Gastrocnemius medialis (tissue), 4 donors: Measurements from ENCODE around the gene CDC73.

ENCODE experiments used
- POLR2A ChIP-seq, 2 donors: fragments of 450-650 bp; IDR thresholded peaks; one replicate each; pipeline ENCODE4 v1.6.1; 2017; ENCODE audit warnings: antibody characterized with exemption in 2 of 2, mild to moderate bottlenecking in 2 of 2, moderate library complexity in 2 of 2
- TF ChIP-seq, protein P1 (sequence below), 5 experiments: fragments of 450-650 bp in 3 of 5; fragments of 200-600 bp in 2 of 5; sonication (generic) in 2 of 5; IDR thresholded peaks in 4 of 5; conservative IDR thresholded peaks in 1 of 5; 1 replicate in 4 of 5; 2 replicates in 1 of 5; pipeline ENCODE4 v1.5.1; 2016 to 2019; ENCODE audit warnings: antibody characterized with exemption in 5 of 5, mild to moderate bottlenecking in 3 of 5, moderate library complexity in 3 of 5

DNA sequence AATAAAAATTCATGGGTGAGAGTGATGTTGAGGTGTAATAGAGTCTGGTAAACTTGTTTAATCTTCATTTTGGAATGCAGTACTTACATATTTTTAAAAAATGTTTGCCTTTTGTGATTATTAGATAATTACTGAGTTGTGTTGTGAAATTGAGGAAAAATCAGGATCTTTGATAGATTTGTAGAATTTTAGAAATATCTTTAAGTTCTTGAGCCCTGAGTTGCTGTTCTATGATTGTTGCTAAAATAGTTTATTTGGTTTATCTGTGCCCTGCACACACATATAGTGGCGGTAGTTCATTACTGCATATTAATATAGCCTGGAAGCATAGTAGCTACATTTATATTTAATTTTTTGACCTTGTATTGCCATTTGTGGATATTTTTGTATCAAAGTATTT, 62.9 kb downstream of the CDC73 start:
- TF ChIP-seq POLR2A (IDR thresholded peaks at IDR 0.05) = no peak
- TF ChIP-seq, protein P1, sequence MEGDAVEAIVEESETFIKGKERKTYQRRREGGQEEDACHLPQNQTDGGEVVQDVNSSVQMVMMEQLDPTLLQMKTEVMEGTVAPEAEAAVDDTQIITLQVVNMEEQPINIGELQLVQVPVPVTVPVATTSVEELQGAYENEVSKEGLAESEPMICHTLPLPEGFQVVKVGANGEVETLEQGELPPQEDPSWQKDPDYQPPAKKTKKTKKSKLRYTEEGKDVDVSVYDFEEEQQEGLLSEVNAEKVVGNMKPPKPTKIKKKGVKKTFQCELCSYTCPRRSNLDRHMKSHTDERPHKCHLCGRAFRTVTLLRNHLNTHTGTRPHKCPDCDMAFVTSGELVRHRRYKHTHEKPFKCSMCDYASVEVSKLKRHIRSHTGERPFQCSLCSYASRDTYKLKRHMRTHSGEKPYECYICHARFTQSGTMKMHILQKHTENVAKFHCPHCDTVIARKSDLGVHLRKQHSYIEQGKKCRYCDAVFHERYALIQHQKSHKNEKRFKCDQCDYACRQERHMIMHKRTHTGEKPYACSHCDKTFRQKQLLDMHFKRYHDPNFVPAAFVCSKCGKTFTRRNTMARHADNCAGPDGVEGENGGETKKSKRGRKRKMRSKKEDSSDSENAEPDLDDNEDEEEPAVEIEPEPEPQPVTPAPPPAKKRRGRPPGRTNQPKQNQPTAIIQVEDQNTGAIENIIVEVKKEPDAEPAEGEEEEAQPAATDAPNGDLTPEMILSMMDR (IDR thresholded peaks at IDR 0.05 in 4 of 5, conservative IDR thresholded peaks at IDR 0.05 in 1 of 5) = no peak
